NCI-H1930 (cell line): ENCODE data around the gene CHRM4.
A peak's percentile ranks its signal among the peaks of the same experiment; 100 is the strongest.
"Not testable (repeated sequence)": the region's sequence is repeated elsewhere in the genome, so short reads cannot be mapped to it uniquely, and the experiment has no call there.

Experiments used
- DNase-seq, 2 experiments: peaks; one replicate each; lab custom pipeline; 2025; lab: John Stamatoyannopoulos, UW

CHRM4 gene

GRCh38 chr11:46381819-46382645 is 9.5 kb downstream of the CHRM4 start:
- DNase-seq = peak; percentile 51 to 73

- DNase-seq = peak in 1 of 2 experiments; percentile 73
Observed at GRCh38 chr11:46381048-46381818, 10.3 kb downstream of the CHRM4 start, which contains the start of gene MDK. Gene MDK (plus strand): TSS chr11:46381669. CDS start chr11:46382058, 389 bp downstream.

- DNase-seq = peak; percentile 32 to 49
Observed at GRCh38 chr11:46380340-46381047, 11.1 kb downstream of the CHRM4 start.

- DNase-seq = peak in 1 of 2 experiments; percentile 34
Observed at GRCh38 chr11:46379482-46380293, 11.9 kb downstream of the CHRM4 start.

GRCh38 chr11:46378811-46379481 is 12.6 kb downstream of the CHRM4 start:
- no peak for DNase-seq

GRCh38 chr11:46378296-46378695 is 13.3 kb downstream of the CHRM4 start:
- no peak for DNase-seq

GRCh38 chr11:46377831-46378230 is 13.7 kb downstream of the CHRM4 start:
- DNase-seq = no peak

DNA sequence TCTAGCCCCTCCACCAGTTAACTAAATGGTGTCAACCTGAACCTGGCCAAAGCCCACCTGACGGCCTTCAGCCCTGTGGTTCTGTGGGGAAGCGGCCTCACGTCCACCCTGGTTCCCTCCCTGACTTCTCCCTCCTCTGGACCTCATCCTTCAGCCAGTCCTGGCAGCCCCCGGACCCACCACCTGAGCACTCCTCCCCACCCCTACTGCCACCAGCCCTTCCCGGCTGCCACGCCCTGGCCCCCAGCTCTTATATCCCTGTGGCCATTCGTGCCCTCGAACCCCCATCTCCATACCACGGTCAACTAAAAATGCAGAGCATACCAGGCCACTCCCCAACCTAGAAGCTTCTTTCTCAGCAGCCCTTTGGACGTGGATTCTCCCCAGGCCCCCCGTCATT is 14.3 kb downstream of the CHRM4 start:
- DNase-seq = no peak

DNA sequence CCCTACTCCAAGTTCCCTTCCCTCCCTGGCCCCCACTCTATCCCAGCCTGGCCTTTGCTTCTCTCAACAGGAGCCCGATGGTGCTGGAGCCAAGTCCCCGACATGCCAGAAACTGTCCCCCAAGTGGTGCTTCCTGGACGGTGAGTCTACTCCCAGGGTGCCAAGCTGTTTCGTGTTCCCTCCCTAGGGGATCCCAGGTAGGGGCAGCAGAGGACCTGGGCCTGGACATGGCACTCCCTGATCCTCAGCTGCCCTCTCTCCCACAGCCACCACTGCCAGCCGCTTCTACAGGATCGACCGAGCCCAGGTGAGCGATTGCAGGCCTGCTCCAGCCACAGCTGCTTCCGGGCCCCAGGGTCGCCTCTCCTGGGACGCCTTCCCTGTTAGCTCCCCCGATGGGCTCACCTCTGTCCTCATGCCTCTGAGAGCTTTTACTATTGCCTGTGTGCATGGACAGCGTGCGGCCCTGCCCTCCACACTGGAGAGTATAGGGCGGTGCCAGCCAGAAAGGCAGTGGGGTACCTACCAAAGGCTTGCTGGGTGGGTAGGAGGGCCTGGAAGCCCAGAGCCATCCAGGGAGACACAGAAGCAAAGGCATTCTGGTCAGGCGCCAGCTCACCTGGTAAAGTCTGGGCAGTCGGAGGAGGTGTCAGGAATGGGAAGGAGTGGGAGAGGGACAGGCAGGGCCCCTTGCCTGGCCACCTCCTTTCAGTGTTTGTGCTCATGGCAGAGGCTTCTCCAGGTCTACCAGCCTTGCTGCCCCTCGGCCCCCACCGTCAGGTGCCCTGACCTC is 15.1 kb downstream of the CHRM4 start:
- DNase-seq = no peak

DNA sequence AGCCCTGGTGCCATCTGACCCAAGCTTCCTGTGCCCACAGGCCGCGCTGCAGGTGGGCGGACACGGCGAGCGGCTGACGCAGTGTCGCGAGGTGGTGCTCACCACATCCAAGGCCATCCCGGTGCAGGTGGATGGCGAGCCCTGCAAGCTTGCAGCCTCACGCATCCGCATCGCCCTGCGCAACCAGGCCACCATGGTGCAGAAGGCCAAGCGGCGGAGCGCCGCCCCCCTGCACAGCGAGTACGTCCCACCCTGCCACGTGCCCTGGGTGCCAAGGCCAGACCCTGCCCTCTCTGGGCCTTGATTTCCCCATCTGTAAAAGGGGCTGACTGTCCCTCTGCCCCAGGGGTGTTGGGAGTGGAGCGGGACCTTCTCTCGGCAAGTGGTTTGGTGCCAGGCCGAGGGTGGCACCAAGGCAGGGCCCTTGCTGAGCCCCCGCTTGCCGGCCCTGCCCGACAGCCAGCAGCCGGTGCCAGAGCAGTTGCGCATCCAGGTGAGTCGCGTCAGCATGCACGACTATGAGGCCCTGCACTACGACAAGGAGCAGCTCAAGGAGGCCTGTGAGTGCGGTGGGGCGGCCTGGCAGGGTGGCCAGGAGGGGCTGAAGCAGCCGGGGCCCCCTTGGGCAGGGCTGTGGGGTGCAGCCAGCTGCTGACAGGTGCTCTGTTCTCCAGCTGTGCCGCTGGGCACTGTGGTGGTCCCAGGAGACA is 16.0 kb downstream of the CHRM4 start:
- DNase-seq = no peak

GRCh38 chr11:46374815-46375214 is 16.8 kb downstream of the CHRM4 start:
- no peak for DNase-seq

DNA sequence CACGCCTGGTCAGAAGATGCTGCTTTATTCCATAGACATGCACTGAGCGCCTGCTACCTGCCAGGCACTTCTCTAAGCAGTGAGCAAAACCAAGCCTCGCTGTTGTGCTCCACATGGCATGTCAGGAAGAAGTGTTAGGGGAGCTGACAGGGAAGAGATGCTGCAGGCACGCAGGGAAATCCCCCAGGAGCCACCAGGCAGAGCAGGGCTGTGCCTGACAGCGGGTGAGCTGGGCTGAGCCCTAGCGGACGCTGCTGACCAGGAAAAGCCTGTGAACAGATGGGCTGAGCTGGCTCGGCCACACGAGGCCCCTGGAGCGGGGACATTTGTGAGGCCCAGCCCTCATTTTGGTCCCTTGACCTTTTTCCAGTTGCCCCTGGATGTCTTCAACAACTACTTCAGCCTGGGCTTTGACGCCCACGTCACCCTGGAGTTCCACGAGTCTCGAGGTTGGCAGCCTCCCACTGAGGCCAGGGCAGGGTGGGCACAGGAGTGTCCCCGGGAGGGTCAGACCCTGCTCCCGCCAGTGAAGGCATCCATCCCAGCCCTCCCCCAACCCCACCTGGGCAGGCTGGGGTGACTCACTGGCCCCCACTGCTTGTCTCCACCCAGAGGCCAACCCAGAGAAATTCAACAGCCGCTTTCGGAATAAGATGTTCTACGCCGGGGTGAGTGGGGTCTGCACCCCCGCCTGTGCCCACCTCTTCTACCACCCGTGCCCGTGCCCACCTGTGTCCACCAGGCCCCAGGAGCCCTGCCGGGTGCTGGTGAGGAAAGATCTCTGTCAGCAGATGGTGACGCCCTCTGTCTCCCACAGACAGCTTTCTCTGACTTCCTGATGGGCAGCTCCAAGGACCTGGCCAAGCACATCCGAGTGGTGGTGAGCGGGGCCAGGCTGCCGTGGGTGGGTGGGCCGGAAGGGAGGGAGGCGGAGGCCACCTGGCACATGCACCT is 17.5 kb downstream of the CHRM4 start:
- no peak for DNase-seq

GRCh38 chr11:46372501-46372900 is 19.1 kb downstream of the CHRM4 start:
- not testable (repeated sequence) for DNase-seq

GRCh38 chr11:46372086-46372485 is 19.5 kb downstream of the CHRM4 start:
- DNase-seq = no peak

DNA sequence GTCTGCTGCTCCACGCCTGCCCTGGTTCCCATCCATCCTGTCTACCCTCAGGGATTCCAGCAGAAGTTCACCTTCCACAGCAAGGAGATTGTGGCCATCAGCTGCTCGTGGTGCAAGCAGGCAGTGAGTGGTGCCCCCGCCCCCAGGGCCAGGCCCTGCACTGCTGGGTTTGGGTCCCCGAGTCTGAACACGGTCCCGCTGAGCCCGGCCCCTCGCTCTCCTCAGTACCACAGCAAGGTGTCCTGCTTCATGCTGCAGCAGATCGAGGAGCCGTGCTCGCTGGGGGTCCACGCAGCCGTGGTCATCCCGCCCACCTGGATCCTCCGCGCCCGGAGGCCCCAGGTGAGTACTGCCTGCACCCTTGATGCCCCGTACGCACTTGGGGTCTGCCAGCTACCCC is 20.3 kb downstream of the CHRM4 start:
- not testable (repeated sequence) for DNase-seq

- no peak for DNase-seq
Observed at GRCh38 chr11:46370253-46370652, 21.3 kb downstream of the CHRM4 start.

DNA sequence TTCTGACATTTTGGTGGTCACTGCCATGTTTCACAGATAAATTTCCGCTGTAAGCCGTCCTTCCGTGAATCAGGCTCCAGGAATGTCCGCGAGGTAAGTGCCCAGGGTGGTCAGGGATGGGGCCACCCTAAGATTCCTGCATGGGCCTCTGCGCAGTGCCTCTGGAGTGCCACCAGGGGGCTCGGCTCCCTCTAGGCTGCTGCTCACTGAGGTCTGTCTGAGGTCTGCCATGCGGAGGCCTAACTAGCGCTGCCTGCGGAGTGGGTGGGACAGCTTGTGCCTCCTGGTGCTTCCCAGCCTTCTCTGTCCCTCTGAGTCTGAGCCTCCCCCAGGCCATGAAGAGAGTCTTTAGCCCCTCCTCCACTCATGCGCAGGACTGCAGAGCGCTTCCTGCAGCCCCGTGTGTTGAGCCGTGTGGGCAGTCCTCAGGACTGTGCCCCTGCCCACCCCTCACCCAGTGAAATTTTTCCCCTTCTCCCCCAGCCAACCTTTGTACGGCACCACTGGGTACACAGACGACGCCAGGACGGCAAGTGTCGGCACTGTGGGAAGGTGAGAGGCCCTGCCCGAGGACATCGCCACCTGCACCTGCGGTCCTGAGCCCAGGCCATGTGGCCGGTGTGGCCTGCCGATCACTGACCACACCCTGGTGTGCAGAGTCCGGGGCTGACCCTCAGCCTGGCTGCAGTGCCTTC is 22.0 kb downstream of the CHRM4 start:
- DNase-seq = peak; percentile 27 to 36

DNA sequence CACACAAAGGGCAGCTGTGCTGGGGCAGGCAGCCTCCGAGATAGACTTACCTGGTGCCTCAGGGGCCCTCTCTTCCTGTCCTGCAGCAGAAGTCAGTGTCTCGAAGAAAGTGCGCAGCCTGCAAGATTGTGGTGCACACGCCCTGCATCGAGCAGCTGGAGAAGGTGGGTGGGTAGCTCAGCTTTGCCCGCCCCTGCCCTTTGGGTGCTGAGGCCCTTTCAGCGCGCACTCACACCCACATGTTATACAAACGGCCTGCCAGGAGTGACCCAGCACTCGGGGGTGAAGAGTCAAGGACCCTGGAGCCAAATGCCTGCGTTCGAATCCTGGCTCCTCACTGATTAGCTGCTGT is 23.7 kb downstream of the CHRM4 start:
- DNase-seq = no peak
